ENCODE data around the gene MBD6. TPM values are rescaled to one million over a fixed set of nuclear protein-coding genes. Genes with fewer than 3 reads are reported as not detected.

The MBD6 gene
- total and polyA plus RNA-seq, 2 of the 8 experiments (the other 6 are each of a cell fraction or from before 2014, with no cell fraction given) = 3.9 to 32.3 TPM

GRCh38 chr12:57558864-57559263 is 36.2 kb downstream of the MBD6 start:
- no peak overlapping the region for H3K14ac ChIP-seq (ENCODE audit: insufficient read length)
- POLR2A ChIA-PET (ENCODE audit: partially characterized antibody) = no interaction called here
- H2BK5ac ChIP-seq (ENCODE audit: low read depth, low read length) = no peak overlapping the region
- H2BK12ac ChIP-seq (ENCODE audit: low read depth, low read length) = no peak overlapping the region
- no peak overlapping the region for H3K56ac ChIP-seq (replicated peaks; ENCODE audit: insufficient read length, low read depth, low read length)
- no peak overlapping the region for H3K4me2 ChIP-seq (ENCODE audit: insufficient read depth in 1 of 2, low read depth in 2 of 2, low read length in 2 of 2)
- DNase-seq (ENCODE audit: low read depth in 1 of 2, low spot score in 2 of 2) (no peak), FAIRE-seq (no peak)
- H3K27me3 ChIP-seq (replicated peaks in 1 of 4; ENCODE audit: control insufficient read depth in 3 of 4, extremely low read depth in 1 of 4, insufficient read depth in 3 of 4, low read length in 3 of 4) = no peaks in the 10 kb centered on the region
- peaks cover 0 to 11% of the 10 kb centered on the region in 2 experiments; a peak in 1 of 4 replicates for H3K79me2 ChIP-seq (ENCODE audit: control insufficient read depth in 1 of 2, insufficient read depth in 2 of 2, low read length in 2 of 2)
- no peaks in the 10 kb centered on the region for H3K4me1 ChIP-seq (replicated peaks in 1 of 4; ENCODE audit: control insufficient read depth in 3 of 4, insufficient read depth in 4 of 4, low read length in 3 of 4)
- peaks cover 8% of the 10 kb centered on the region; the same call in 1 of the 2 replicates for H3K79me1 ChIP-seq (ENCODE audit: low read depth, low read length)
- 93% methylated on average over 4 of the region's 4 CpGs; no CpG with 5 or more reads in 1 of the 2 experiments for WGBS, 2 experiments (ENCODE audit: extremely low coverage in 1 of 2, insufficient coverage in 1 of 2, insufficient read length in 1 of 2, insufficient replicate concordance in 2 of 2, low coverage in 1 of 2, low lambda C conversion rate in 2 of 2, missing lambda C conversion rate in 1 of 2)
- H2BK120ac ChIP-seq (replicated peaks; ENCODE audit: low read depth, low read length) = no peak overlapping the region
- no peak overlapping the region for H2BK15ac ChIP-seq (ENCODE audit: low read length)
- H3K4ac ChIP-seq (replicated peaks; ENCODE audit: insufficient read length, low read depth, low read length) = no peak overlapping the region
- no peak overlapping the region for H2AK5ac ChIP-seq (ENCODE audit: low read depth, low read length)
- H3K18ac ChIP-seq (ENCODE audit: extremely low read depth, low read length) = no peak overlapping the region
- peaks cover 0 to 4% of the 10 kb centered on the region in 2 experiments for H4K20me1 ChIP-seq (replicated peaks in 1 of 2; ENCODE audit: control insufficient read depth in 1 of 2, insufficient read depth in 2 of 2, low read length in 2 of 2)
- no peak overlapping the region for H2BK20ac ChIP-seq (ENCODE audit: low read length)
- no peak overlapping the region for H3K4me3 ChIP-seq (ENCODE audit: extremely low read depth in 1 of 4, insufficient read depth in 2 of 4, low read depth in 3 of 4, low read length in 4 of 4)
- no peak overlapping the region for H3K23ac ChIP-seq (ENCODE audit: insufficient read length)
- no peak overlapping the region; the same call in 1 of the 2 replicates for H4K8ac ChIP-seq (ENCODE audit: extremely low read depth, insufficient read depth, low read length)
- H2AFZ ChIP-seq (ENCODE audit: low read length) = no peak overlapping the region
- peaks cover 0 to 7% (median 5%) of the 10 kb centered on the region in 4 experiments; a peak in 3 of 8 replicates for H3K36me3 ChIP-seq (ENCODE audit: control insufficient read depth in 2 of 4, insufficient read depth in 4 of 4, low read length in 3 of 4)
- H4K5ac ChIP-seq (ENCODE audit: insufficient read length, low read depth, low read length) = no peak overlapping the region
- no peak overlapping the region for H3K9ac ChIP-seq (replicated peaks in 1 of 4; ENCODE audit: extremely low read depth in 1 of 4, low read depth in 3 of 4, low read length in 3 of 4)
- CTCF ChIA-PET (ENCODE audit: partially characterized antibody) = no interaction called here
- H3K9me3 ChIP-seq (ENCODE audit: insufficient read depth in 2 of 2, low read depth in 1 of 2, low read length in 1 of 2) = no peaks in the 10 kb centered on the region
- no peak overlapping the region for H3K27ac ChIP-seq (ENCODE audit: low read depth, low read length)
- H3K23me2 ChIP-seq (ENCODE audit: low read depth, low read length) = no peaks in the 10 kb centered on the region; the same call in 1 of the 2 replicates
- no peak overlapping the region for H4K91ac ChIP-seq (replicated peaks; ENCODE audit: insufficient read length, low read length)

Data from H1 (cell line).